Effector memory CD4-positive, alpha-beta T cell (primary cell): ENCODE measurements around the gene PTH.

Source experiments
- DNase-seq, 3 donors: peaks; one replicate each; pipeline ENCODE4 v3.0.0-alpha.2; 2020
- H3K27ac ChIP-seq: 2 replicates; pipeline ENCODE4 v1.7.0; 2013; ENCODE audit warnings: mild to moderate bottlenecking, low read length, moderate library complexity; ENCODE audit not compliant: insufficient read depth, poor library complexity, severe bottlenecking
- H3K27me3 ChIP-seq: replicated peaks from 2 replicates; pipeline ENCODE4 v1.7.0; 2013; ENCODE audit warnings: mild to moderate bottlenecking, low read length; ENCODE audit not compliant: insufficient read depth, control insufficient read depth, poor library complexity, severe bottlenecking
- H3K36me3 ChIP-seq: 2 replicates; pipeline ENCODE4 v1.7.0; 2013; ENCODE audit warnings: mild to moderate bottlenecking, low read length, moderate library complexity; ENCODE audit not compliant: control insufficient read depth, insufficient read depth
- H3K4me1 ChIP-seq: 2 replicates; pipeline ENCODE4 v1.7.0; 2013; ENCODE audit warnings: low read length, mild to moderate bottlenecking; ENCODE audit not compliant: control insufficient read depth, insufficient read depth, poor library complexity, severe bottlenecking
- H3K4me3 ChIP-seq: 2 replicates; pipeline ENCODE4 v1.7.0; 2013; ENCODE audit warnings: low read length, low read depth, mild to moderate bottlenecking; ENCODE audit not compliant: insufficient read depth, poor library complexity, severe bottlenecking
- H3K9me3 ChIP-seq: 2 replicates; pipeline ENCODE4 v1.7.0; 2013; ENCODE audit warnings: mild to moderate bottlenecking, low read length, moderate library complexity; ENCODE audit not compliant: control insufficient read depth

PTH gene

DNA sequence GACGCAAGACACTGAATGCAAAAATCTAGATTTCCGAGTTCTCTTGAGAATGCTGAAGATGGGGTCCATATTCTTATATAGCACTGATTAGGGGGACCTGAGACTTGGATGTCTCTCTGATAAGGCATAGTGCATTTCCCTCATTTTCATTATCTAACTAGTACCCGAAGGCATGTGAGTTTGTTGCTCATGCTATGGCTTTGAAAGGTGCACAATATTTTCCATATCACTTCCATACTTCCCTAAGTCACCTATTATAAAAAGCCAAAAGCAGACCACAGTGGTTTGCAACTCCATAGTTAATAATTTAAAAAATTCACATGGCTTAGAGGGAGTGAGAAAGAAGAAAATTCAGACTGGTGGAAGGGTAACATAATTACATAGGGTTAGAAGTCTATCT is 34.5 kb downstream of the PTH start:
- Histone ChIP-seq H3K27ac (no peak overlapping the region), H3K4me3 (no peak overlapping the region), H3K36me3 (no peaks in the 10 kb centered on the region), H3K9me3 (no peaks in the 10 kb centered on the region), H3K4me1 (peaks cover 10% of the 10 kb centered on the region), H3K27me3 (no peaks in the 10 kb centered on the region)
- DNase-seq: no peak

DNA sequence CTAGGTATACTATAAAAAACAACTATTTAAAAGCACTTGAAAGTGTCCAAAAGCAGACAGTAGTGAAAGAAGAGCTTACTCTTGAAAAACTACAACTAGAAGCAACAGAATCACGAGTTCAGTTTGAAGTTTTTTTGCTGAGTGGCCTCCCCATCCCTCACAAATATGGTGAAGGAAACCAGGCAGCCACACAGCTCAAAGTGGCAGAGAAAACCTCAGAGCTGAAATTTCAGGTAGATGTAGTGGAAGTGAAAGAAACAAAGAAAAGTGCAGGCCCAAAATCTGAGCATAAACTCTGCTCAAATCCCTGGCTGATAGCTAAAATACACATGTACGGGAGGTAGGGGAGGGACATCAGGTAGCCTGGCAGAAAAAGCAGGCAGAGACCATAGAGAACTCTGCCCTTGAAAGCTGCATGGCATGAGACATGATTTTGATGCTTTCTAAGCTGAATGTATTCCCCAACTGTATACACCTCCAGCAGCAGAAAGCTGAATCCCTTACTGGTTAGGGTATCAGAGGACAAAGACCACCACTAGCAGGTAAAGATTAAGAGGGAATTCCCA is 44.9 kb downstream of the PTH start:
- Histone ChIP-seq H3K36me3 (no peaks in the 10 kb centered on the region), H3K4me3 (no peak overlapping the region), H3K4me1 (no peaks in the 10 kb centered on the region), H3K27me3 (no peaks in the 10 kb centered on the region), H3K9me3 (no peaks in the 10 kb centered on the region), H3K27ac (no peak overlapping the region)
- DNase-seq: no peak

DNA sequence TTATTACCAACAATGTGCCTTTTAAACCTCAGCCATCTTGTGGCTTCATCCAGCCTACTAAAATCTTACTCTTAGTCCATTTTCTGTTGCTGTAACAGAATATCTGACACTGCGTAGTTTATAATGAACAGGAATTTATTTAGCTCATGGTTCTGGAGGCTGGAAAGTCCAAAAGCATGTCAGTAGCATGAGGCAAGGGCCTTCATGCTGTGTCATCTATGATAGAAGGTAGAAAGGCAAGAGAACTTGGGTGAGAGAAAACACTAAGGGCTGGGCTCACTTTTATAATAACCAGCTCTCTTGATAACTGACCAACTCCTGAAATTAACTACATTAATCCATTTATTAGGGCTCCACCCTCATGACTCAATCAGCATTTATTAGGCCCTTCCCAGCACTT is 46.3 kb downstream of the PTH start:
- Histone ChIP-seq H3K27ac (no peak overlapping the region), H3K4me1 (no peaks in the 10 kb centered on the region), H3K4me3 (no peak overlapping the region), H3K27me3 (no peaks in the 10 kb centered on the region), H3K36me3 (no peaks in the 10 kb centered on the region), H3K9me3 (no peaks in the 10 kb centered on the region)
- DNase-seq: no peak

DNA sequence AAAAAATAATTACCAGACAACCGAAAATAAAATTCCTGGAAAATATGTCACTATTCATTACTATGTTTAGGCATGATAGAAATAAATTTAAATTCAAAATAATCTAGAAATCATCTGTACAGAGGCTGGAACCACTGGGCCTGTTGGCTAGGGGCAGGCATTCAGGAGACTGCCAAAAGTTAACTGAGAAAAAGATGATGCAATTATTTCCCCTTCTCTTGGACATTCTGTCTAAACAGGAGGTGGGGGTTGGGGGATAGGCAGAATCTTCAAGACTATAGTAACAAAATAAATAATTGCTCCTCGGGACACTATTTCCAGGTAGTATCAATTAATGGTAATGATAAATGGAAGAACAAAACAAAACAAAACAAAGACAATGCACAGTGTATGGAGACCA is 46.9 kb downstream of the PTH start:
- DNase-seq: no peak
- H3K4me3 ChIP-seq: no peak overlapping the region
- H3K27ac ChIP-seq: no peak overlapping the region
- H3K4me1 ChIP-seq: no peaks in the 10 kb centered on the region
- no peaks in the 10 kb centered on the region for H3K36me3 ChIP-seq
- no peaks in the 10 kb centered on the region for H3K9me3 ChIP-seq
- H3K27me3 ChIP-seq: no peaks in the 10 kb centered on the region

DNA sequence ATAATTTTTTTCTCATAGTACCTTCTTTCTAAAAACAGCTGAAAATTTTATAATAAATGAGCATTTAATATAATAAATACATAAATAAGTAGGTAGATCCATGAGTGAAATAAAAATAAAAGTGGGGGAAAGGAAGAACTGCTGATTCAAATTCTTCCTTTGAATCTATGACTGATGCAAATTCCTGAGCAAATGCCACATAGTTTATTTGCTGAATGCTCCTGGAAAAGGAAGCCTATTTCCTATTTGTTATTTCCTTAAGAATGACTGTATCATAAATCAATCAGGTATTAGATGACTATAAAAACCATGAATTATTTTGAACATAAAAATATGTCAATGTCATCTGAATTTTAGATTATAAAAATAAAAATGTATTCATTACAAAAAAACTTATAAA is 49.4 kb downstream of the PTH start:
- DNase-seq: no peak
- Histone ChIP-seq H3K4me1 (no peaks in the 10 kb centered on the region), H3K27ac (no peak overlapping the region), H3K27me3 (no peaks in the 10 kb centered on the region), H3K9me3 (no peaks in the 10 kb centered on the region), H3K4me3 (no peak overlapping the region), H3K36me3 (no peaks in the 10 kb centered on the region)

DNA sequence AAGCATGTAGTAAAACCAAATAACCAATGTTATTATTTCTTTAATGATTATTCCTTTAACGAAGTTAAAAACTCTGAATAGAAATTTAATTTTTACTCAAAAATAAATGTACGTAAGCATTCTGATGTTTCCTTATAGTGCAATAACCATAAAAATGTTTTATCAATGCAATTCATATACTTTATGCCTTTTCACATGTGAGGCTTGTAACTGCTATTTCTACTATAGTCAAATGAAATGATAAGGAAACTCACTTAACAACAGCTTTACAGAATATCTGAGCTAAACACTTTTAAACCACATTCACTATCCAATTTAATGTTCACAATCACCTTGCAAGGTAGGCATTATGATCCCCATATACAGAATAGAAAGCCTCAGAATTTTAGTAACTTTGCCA is 50.2 kb downstream of the PTH start:
- Histone ChIP-seq H3K27ac (no peak overlapping the region), H3K36me3 (no peaks in the 10 kb centered on the region), H3K4me3 (no peak overlapping the region), H3K4me1 (no peaks in the 10 kb centered on the region), H3K27me3 (no peaks in the 10 kb centered on the region), H3K9me3 (no peaks in the 10 kb centered on the region)
- no peak for DNase-seq
